Endothelial cell of umbilical vein (primary cell): ENCODE data around the gene REXO2. TPM values are rescaled to one million over a fixed set of nuclear protein-coding genes. Genes with fewer than 3 reads are reported as not detected.

Source experiments
- BruUV-seq: library from RNA; stranded (reverse); fragments of 400-500 nt; replicated peaks from 2 replicates; lab custom pipeline; 2021; lab: Mats Ljungman, UMichigan
- CTCF ChIA-PET: fragments of 300-600, 350-600 bp; sonication (Branson Sonifier 250); formaldehyde crosslinking; loops from one replicate; lab custom pipeline; 2021; ENCODE audit warnings: antibody characterized with exemption, inconsistent platforms; lab: Charles Lee
- POLR2A ChIA-PET: fragments of 300-600, 350-600 bp; sonication (Branson Sonifier 250); formaldehyde crosslinking; loops from one replicate; lab custom pipeline; 2021; ENCODE audit warnings: antibody characterized with exemption, inconsistent platforms; lab: Charles Lee
- DNase-seq: peaks from one replicate; pipeline ENCODE4 v3.0.0-alpha.2; 2011; ENCODE audit warnings: low read depth, low spot score
- FAIRE-seq: peaks from 2 replicates; lab custom pipeline; 2011; peaks lifted over from hg19 to GRCh38; lab: Jason Lieb, UNC
- H2AFZ ChIP-seq: 2 replicates; pipeline ENCODE4 v1.6.0; 2012; ENCODE audit warnings: low read depth, low read length, control low read depth, inconsistent platforms
- H3K27ac ChIP-seq: 2 replicates; pipeline ENCODE4 v1.5.1; 2011; ENCODE audit warnings: low read depth, mild to moderate bottlenecking, control low read depth, low read length, moderate library complexity; ENCODE audit not compliant: insufficient read depth
- H3K27me3 ChIP-seq, 2 experiments: 2 replicates each; pipeline versions ENCODE4 v1.6.0 to v1.6.1; 2011; ENCODE audit warnings: low read length in 2 of 2, mixed read lengths in 1 of 2; ENCODE audit not compliant: control insufficient read depth in 2 of 2, insufficient read depth in 2 of 2
- H3K36me3 ChIP-seq, 2 experiments: 2 replicates in 1 of 2; 3 replicates in 1 of 2; pipeline ENCODE4 v1.5.1; 2011; ENCODE audit warnings: low read length in 2 of 2, mild to moderate bottlenecking in 1 of 2, moderate library complexity in 1 of 2; ENCODE audit not compliant: control insufficient read depth in 2 of 2, insufficient read depth in 2 of 2; ENCODE audit errors: extremely low read depth in 1 of 2
- H3K4me1 ChIP-seq: 3 replicates; pipeline ENCODE4 v1.5.1; 2011; ENCODE audit warnings: mild to moderate bottlenecking, low read length; ENCODE audit not compliant: control insufficient read depth, insufficient read depth; ENCODE audit errors: extremely low read depth
- H3K4me2 ChIP-seq: 2 replicates; pipeline ENCODE4 v1.6.1; 2011; ENCODE audit warnings: low read length, control low read depth, mixed read lengths; ENCODE audit not compliant: insufficient read depth
- H3K4me3 ChIP-seq, 3 experiments: fragments of 200-600 bp in 1 of 3; sonication (generic), shearing (Covaris generic) in 1 of 3; replicated peaks in 1 of 3; 2 replicates each; pipeline ENCODE4 v1.5.1; 2011 to 2016; ENCODE audit warnings: control low read depth in 3 of 3, low read length in 3 of 3, mild to moderate bottlenecking in 2 of 3, inconsistent platforms in 1 of 3, low read depth in 1 of 3, moderate library complexity in 1 of 3; ENCODE audit not compliant: insufficient read depth in 1 of 3
- H3K79me2 ChIP-seq: 2 replicates; pipeline ENCODE4 v1.6.0; 2012; ENCODE audit warnings: low read length, inconsistent platforms; ENCODE audit not compliant: control insufficient read depth, insufficient read depth
- H3K9ac ChIP-seq: replicated peaks from 2 replicates; pipeline ENCODE3; 2011; ENCODE audit warnings: low read length, control low read depth; ENCODE audit not compliant: insufficient read depth; ENCODE audit errors: extremely low read depth
- H3K9me1 ChIP-seq: replicated peaks from 3 replicates; pipeline ENCODE4 v1.6.0; 2011; ENCODE audit warnings: mild to moderate bottlenecking, low read length; ENCODE audit not compliant: control insufficient read depth, insufficient read depth; ENCODE audit errors: extremely low read depth
- H3K9me3 ChIP-seq: replicated peaks from 2 replicates; pipeline ENCODE4 v1.5.1; 2012; ENCODE audit warnings: low read length, inconsistent platforms; ENCODE audit not compliant: control insufficient read depth, insufficient read depth
- H4K20me1 ChIP-seq: replicated peaks from 2 replicates; pipeline ENCODE3; 2011; ENCODE audit warnings: mild to moderate bottlenecking, low read length; ENCODE audit not compliant: control insufficient read depth, insufficient read depth; ENCODE audit errors: extremely low read depth
- CTCF ChIP-seq, 2 donors: IDR thresholded peaks; 1 replicate in 1 of 2; 2 replicates in 1 of 2; pipeline ENCODE4 v1.5.1; 2011; ENCODE audit warnings: low read length in 2 of 2, mild to moderate bottlenecking in 2 of 2, moderate library complexity in 2 of 2, control low read depth in 1 of 2, inconsistent platforms in 1 of 2, low read depth in 1 of 2; ENCODE audit not compliant: insufficient read depth in 1 of 2; ENCODE audit errors: extremely low read depth in 1 of 2
- EZH2 ChIP-seq: IDR thresholded peaks from 2 replicates; pipeline ENCODE4 v1.6.1; 2012; ENCODE audit warnings: borderline replicate concordance, low read depth, mild to moderate bottlenecking, moderate library complexity, low read length, inconsistent platforms; ENCODE audit not compliant: severe bottlenecking
- FOS ChIP-seq: IDR thresholded peaks from 2 replicates; pipeline ENCODE4 v1.6.1; 2011; ENCODE audit warnings: mild to moderate bottlenecking, low read length, moderate library complexity, borderline replicate concordance; ENCODE audit not compliant: insufficient read depth
- GATA2 ChIP-seq: IDR thresholded peaks from 2 replicates; pipeline ENCODE4 v1.7.0; 2011; ENCODE audit warnings: low read depth, mild to moderate bottlenecking, moderate library complexity, mixed read lengths, low read length; ENCODE audit not compliant: insufficient read length, insufficient read depth
- JUN ChIP-seq: IDR thresholded peaks from 2 replicates; pipeline ENCODE4 v1.6.1; 2011; ENCODE audit warnings: borderline replicate concordance, low read depth; ENCODE audit not compliant: insufficient read length, insufficient read depth
- MAX ChIP-seq: IDR thresholded peaks from 2 replicates; pipeline ENCODE4 v1.6.1; 2011; ENCODE audit not compliant: insufficient read depth, insufficient read length
- MYC ChIP-seq: IDR thresholded peaks from one replicate; pipeline ENCODE4 v1.6.1; 2011; ENCODE audit warnings: mild to moderate bottlenecking, low read depth, low read length
- POLR2A ChIP-seq: IDR thresholded peaks from 2 replicates; pipeline ENCODE4 v1.6.1; 2012; ENCODE audit warnings: low read depth, mild to moderate bottlenecking, control low read depth, low read length
- POLR2AphosphoS5 ChIP-seq: IDR thresholded peaks from 2 replicates; pipeline ENCODE4 v1.6.1; 2012; ENCODE audit warnings: low read depth, mild to moderate bottlenecking, control low read depth, low read length, moderate library complexity; ENCODE audit not compliant: insufficient read depth
- dilution Hi-C: fragments of 300-500 bp; cut with MboI; formaldehyde crosslinking; loops from one replicate; pipeline ENCODE4 v1.15.0; 2019; ENCODE audit warnings: low sequenced_read_pairs; ENCODE audit not compliant: extremely low pct_ligation_motif_present
- intact Hi-C: fragments of 100-400 bp; cut with micrococcal nuclease; formaldehyde crosslinking; loops from one replicate; pipeline ENCODE4 v1.10.0; 2022
- polyA plus RNA-seq, 4 experiments: library from polyadenylated mRNA; depleted of rRNA in 3 of 4; stranded (reverse) in 3 of 4; unstranded in 1 of 4; fragments of >200 nt; gene quantifications; 2 replicates each; pipeline versions ENCODE4 v1.2.1 to v1.2.3, GENCODE V29; 2011 to 2012; ENCODE audit warnings: missing spikeins in 1 of 4
- total RNA-seq: library from RNA; stranded (reverse); gene quantifications from 2 replicates; pipeline ENCODE4 v1.2.3, GENCODE V29; 2021

REXO2 gene
- total and polyA plus RNA-seq, 2 donors (not counting 3 experiments of a cell fraction or from before 2014, with no cell fraction given), result 182 to 296 TPM

GRCh38 chr11:114472661-114473060, 33.4 kb downstream of the REXO2 start:
- FAIRE-seq (no peak), DNase-seq (no peak)
- dilution Hi-C loops (no loop called here), intact Hi-C loops (no loop called here)
- Histone ChIP-seq H3K27ac (no peak overlapping the region), H3K9me1 (no peaks in the 10 kb centered on the region), H3K4me3 (no peak overlapping the region), H3K4me2 (no peak overlapping the region), H3K9ac (no peak overlapping the region), H3K4me1 (no peaks in the 10 kb centered on the region), H3K9me3 (no peaks in the 10 kb centered on the region), H4K20me1 (no peaks in the 10 kb centered on the region), H3K27me3 (no peaks in the 10 kb centered on the region), H3K79me2 (no peaks in the 10 kb centered on the region), H3K36me3 (no peaks in the 10 kb centered on the region), H2AFZ (no peak overlapping the region)
- CTCF ChIA-PET, result no interaction called here
- no TSS peak for BruUV-seq
- POLR2A ChIA-PET, result no interaction called here
- TF ChIP-seq GATA2, result no peak
- no peak for TF ChIP-seq MYC
- TF ChIP-seq POLR2A, result no peak
- no peak for TF ChIP-seq JUN
- no peak for TF ChIP-seq CTCF (IDR thresholded peaks at IDR 0.05; ENCODE audit: extremely low read depth in 1 of 2, insufficient read depth in 1 of 2, low read depth in 1 of 2, low read length in 2 of 2)
- no peak for TF ChIP-seq EZH2
- TF ChIP-seq POLR2AphosphoS5, result no peak
- no peak for TF ChIP-seq MAX
- TF ChIP-seq FOS, result no peak
